IMR-90 (cell line): ENCODE measurements around the gene HYLS1.

ENCODE experiments used
- BHLHE40 ChIP-seq: fragments of 150-350 bp; IDR thresholded peaks from 2 replicates; pipeline ENCODE4 v1.6.1; 2016; ENCODE audit warnings: mild to moderate bottlenecking, low read depth, low read length
- CHD1 ChIP-seq: IDR thresholded peaks from 2 replicates; pipeline ENCODE4 v1.6.1; 2012; ENCODE audit warnings: low read depth, low read length, improper control_type of control experiment
- CTCF ChIP-seq: conservative IDR thresholded peaks from 2 replicates; pipeline ENCODE4 v1.5.1; 2012; ENCODE audit warnings: mild to moderate bottlenecking, low read depth, low read length, improper control_type of control experiment
- ELK1 ChIP-seq: fragments of 150-350 bp; IDR thresholded peaks from 2 replicates; pipeline ENCODE4 v1.6.1; 2016; ENCODE audit warnings: low read depth, mild to moderate bottlenecking, low read length, moderate library complexity, borderline replicate concordance
- FOS ChIP-seq: fragments of 150-350 bp; IDR thresholded peaks from 2 replicates; pipeline ENCODE4 v1.6.1; 2016; ENCODE audit warnings: low read depth, low read length
- MAFK ChIP-seq: IDR thresholded peaks from 2 replicates; pipeline ENCODE4 v1.6.1; 2012; ENCODE audit warnings: low read depth, low read length, improper control_type of control experiment
- MXI1 ChIP-seq: IDR thresholded peaks from 2 replicates; pipeline ENCODE4 v1.6.1; 2012; ENCODE audit warnings: low read depth, mild to moderate bottlenecking, low read length, moderate library complexity, borderline replicate concordance
- NFE2L2 ChIP-seq: fragments of 150-350 bp; IDR thresholded peaks from 2 replicates; pipeline ENCODE4 v1.6.1; 2016; ENCODE audit warnings: low read depth, mild to moderate bottlenecking, low read length
- POLR2A ChIP-seq: IDR thresholded peaks from 2 replicates; pipeline ENCODE4 v1.6.1; 2012; ENCODE audit warnings: mild to moderate bottlenecking, low read depth, low read length
- RAD21 ChIP-seq: IDR thresholded peaks from 2 replicates; pipeline ENCODE4 v1.6.1; 2012; ENCODE audit warnings: low read length, improper control_type of control experiment
- RCOR1 ChIP-seq: IDR thresholded peaks from 2 replicates; pipeline ENCODE4 v1.6.1; 2012; ENCODE audit warnings: mild to moderate bottlenecking, low read length, improper control_type of control experiment; ENCODE audit not compliant: insufficient replicate concordance
- RFX5 ChIP-seq: IDR thresholded peaks from 2 replicates; pipeline ENCODE4 v1.8.0; 2012; ENCODE audit warnings: low read depth, mild to moderate bottlenecking, low read length, moderate library complexity
- USF2 ChIP-seq: fragments of 150-350 bp; IDR thresholded peaks from 2 replicates; pipeline ENCODE4 v1.6.1; 2017; ENCODE audit warnings: mild to moderate bottlenecking, antibody characterized with exemption, low read length, low read depth

- no peak for TF ChIP-seq CTCF
- no peak for TF ChIP-seq POLR2A
- no peak for TF ChIP-seq CHD1
- no peak for TF ChIP-seq RAD21
- no peak for TF ChIP-seq ELK1
- no peak for TF ChIP-seq MXI1
- no peak for TF ChIP-seq MAFK
- TF ChIP-seq RFX5, result no peak
- no peak for TF ChIP-seq BHLHE40
- TF ChIP-seq RCOR1, result no peak
- no peak for TF ChIP-seq USF2
- no peak for TF ChIP-seq NFE2L2
- no peak for TF ChIP-seq FOS
Measured at GRCh38 chr11:125943661-125944349, 56.3 kb downstream of the HYLS1 start.
